Measurements from ENCODE around the gene RMI1. TPM values are rescaled to one million over a fixed set of nuclear protein-coding genes. Genes with fewer than 3 reads are reported as not detected.

The RMI1 gene
- total and polyA plus RNA-seq, 2 donors from 2014 or later, result 2.9 to 6.2 TPM

DNA sequence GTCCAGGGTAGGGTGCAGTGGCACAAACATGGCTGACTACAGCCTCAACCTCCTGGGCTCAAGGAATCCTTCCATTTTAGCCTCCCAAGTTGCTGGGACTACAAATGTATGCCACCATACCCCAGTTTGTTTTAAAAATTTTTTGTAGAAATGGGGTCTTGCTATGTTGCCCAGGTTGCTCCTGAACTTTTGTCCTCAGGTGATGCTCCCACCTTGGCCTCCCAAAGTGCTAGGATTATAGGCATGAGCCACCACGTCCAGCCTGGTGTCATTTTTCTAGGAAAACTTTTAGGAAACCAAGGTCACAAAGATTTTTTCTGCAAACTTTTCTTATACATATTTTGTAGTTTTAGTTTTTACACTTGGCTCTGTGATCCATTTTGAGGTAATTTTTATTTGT lies 10.8 kb downstream of the RMI1 start:
- TF ChIP-seq, protein P1, sequence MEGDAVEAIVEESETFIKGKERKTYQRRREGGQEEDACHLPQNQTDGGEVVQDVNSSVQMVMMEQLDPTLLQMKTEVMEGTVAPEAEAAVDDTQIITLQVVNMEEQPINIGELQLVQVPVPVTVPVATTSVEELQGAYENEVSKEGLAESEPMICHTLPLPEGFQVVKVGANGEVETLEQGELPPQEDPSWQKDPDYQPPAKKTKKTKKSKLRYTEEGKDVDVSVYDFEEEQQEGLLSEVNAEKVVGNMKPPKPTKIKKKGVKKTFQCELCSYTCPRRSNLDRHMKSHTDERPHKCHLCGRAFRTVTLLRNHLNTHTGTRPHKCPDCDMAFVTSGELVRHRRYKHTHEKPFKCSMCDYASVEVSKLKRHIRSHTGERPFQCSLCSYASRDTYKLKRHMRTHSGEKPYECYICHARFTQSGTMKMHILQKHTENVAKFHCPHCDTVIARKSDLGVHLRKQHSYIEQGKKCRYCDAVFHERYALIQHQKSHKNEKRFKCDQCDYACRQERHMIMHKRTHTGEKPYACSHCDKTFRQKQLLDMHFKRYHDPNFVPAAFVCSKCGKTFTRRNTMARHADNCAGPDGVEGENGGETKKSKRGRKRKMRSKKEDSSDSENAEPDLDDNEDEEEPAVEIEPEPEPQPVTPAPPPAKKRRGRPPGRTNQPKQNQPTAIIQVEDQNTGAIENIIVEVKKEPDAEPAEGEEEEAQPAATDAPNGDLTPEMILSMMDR (IDR thresholded peaks at IDR 0.05; ENCODE audit: borderline replicate concordance, extremely low read depth, insufficient read depth), result no peak

DNA sequence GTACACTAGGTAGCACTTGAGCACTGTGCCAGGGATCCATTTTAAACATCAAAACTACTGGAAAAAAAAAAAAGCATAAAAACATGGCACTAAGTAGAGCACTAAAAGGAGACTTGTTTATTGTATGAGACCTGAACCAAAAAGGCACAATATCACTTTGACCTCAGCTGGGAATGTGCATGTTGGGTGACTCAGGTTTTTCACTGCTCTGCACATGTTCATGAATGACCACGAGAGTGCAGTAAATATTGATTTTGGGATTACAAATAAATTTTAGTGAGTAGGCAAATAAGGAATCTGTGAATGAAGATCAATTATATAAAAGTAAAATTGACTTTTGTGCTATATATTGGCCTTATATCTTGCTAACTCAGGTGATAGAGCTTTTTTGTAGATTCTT lies 11.8 kb downstream of the RMI1 start:
- Histone ChIP-seq H3K36me3 (ENCODE audit: control insufficient read depth in 2 of 3, insufficient read depth in 3 of 3, low read length in 3 of 3) (no peaks in the 10 kb centered on the region), H3K4me3 (ENCODE audit: low read length in 3 of 3) (no peak overlapping the region), H3K27ac (ENCODE audit: low read depth in 2 of 2, low read length in 2 of 2) (no peak overlapping the region), H3K9me3 (ENCODE audit: control insufficient read depth in 2 of 3, insufficient read depth in 1 of 3, low read length in 3 of 3) (no peaks in the 10 kb centered on the region), H3K27me3 (ENCODE audit: control insufficient read depth, insufficient read depth, low read length) (no peaks in the 10 kb centered on the region), H3K9ac (ENCODE audit: low read length in 3 of 3) (no peak overlapping the region), H3K4me1 (ENCODE audit: control insufficient read depth in 2 of 3, insufficient read depth in 2 of 3, low read depth in 1 of 3, low read length in 3 of 3) (no peaks in the 10 kb centered on the region)
- TF ChIP-seq, protein P1 (IDR thresholded peaks at IDR 0.05; ENCODE audit: borderline replicate concordance, extremely low read depth, insufficient read depth), result no peak
- intact Hi-C loops (cut with DNase I), result no loop called here
- FAIRE-seq (no peak), DNase-seq (no peak)

More for the DNA sequence above, 10.8 kb downstream of the RMI1 start:
- Histone ChIP-seq H3K36me3 (ENCODE audit: control insufficient read depth in 2 of 3, insufficient read depth in 3 of 3, low read length in 3 of 3) (no peaks in the 10 kb centered on the region), H3K27me3 (ENCODE audit: control insufficient read depth, insufficient read depth, low read length) (no peaks in the 10 kb centered on the region), H3K4me3 (ENCODE audit: low read length in 3 of 3) (no peak overlapping the region), H3K9ac (ENCODE audit: low read length in 3 of 3) (no peak overlapping the region), H3K9me3 (ENCODE audit: control insufficient read depth in 2 of 3, insufficient read depth in 1 of 3, low read length in 3 of 3) (no peaks in the 10 kb centered on the region), H3K4me1 (ENCODE audit: control insufficient read depth in 2 of 3, insufficient read depth in 2 of 3, low read depth in 1 of 3, low read length in 3 of 3) (no peaks in the 10 kb centered on the region), H3K27ac (ENCODE audit: low read depth in 2 of 2, low read length in 2 of 2) (no peak overlapping the region)
- intact Hi-C loops (cut with DNase I), result no loop called here
- DNase-seq (no peak), FAIRE-seq (no peak)

DNA sequence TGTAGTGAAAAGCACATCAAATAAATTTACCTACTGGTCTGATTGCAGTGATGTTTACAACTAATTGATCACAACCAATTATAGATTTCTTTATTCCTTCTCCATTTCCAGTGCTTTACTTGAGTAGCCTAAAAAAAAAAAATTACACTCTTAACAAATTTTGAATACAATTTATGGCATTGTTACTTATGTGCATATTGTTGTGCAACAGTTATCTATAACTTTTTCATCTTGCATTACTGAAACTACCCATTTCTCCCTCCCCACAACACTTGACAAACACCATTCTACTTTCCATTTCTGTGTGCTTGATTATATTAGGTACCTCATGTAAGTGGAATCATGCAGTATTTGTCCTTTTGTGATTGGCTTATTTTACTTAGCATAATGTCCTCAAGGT lies 12.3 kb downstream of the RMI1 start:
- DNase-seq, result no peak
- no peaks in the 10 kb centered on the region for H3K36me3 ChIP-seq (ENCODE audit: control insufficient read depth in 2 of 3, insufficient read depth in 3 of 3, low read length in 3 of 3)
- intact Hi-C loops (cut with DNase I), result no loop called here
- H3K27me3 ChIP-seq (ENCODE audit: control insufficient read depth, insufficient read depth, low read length), result no peaks in the 10 kb centered on the region
- H3K4me3 ChIP-seq (ENCODE audit: low read length in 3 of 3), result no peak overlapping the region
- no peak overlapping the region for H3K27ac ChIP-seq (ENCODE audit: low read depth in 2 of 2, low read length in 2 of 2)
- no peak for FAIRE-seq
- TF ChIP-seq, protein P1 (IDR thresholded peaks at IDR 0.05; ENCODE audit: borderline replicate concordance, extremely low read depth, insufficient read depth), result no peak
- no peak overlapping the region for H3K9ac ChIP-seq (ENCODE audit: low read length in 3 of 3)
- no peaks in the 10 kb centered on the region for H3K9me3 ChIP-seq (ENCODE audit: control insufficient read depth in 2 of 3, insufficient read depth in 1 of 3, low read length in 3 of 3)
- H3K4me1 ChIP-seq (ENCODE audit: control insufficient read depth in 2 of 3, insufficient read depth in 2 of 3, low read depth in 1 of 3, low read length in 3 of 3), result no peaks in the 10 kb centered on the region

DNA sequence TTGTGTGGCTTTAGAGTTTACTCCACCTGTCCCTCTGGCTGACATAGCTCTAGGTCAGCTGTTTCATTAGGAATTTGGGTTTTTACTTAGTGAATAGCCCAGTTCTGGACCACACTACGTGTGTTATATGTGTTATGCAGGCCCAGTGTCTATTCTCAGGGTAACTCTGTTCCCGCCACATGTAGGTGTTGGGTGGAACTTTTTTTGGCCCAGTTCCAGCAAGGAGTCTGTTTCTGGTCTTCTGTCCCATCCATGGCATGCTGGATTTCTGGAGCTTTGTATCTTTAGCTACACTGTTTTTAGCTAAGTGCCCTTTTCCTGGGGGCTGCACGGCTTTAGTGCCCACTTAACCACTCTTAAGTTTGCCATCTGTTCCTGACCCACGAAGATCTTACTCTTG lies 15.5 kb downstream of the RMI1 start:
- H3K27me3 ChIP-seq (ENCODE audit: control insufficient read depth, insufficient read depth, low read length), result no peaks in the 10 kb centered on the region
- no peaks in the 10 kb centered on the region for H3K9me3 ChIP-seq (ENCODE audit: control insufficient read depth in 2 of 3, insufficient read depth in 1 of 3, low read length in 3 of 3)
- H3K4me1 ChIP-seq (ENCODE audit: control insufficient read depth in 2 of 3, insufficient read depth in 2 of 3, low read depth in 1 of 3, low read length in 3 of 3), result no peaks in the 10 kb centered on the region
- no peak overlapping the region for H3K4me3 ChIP-seq (ENCODE audit: low read length in 3 of 3)
- FAIRE-seq (no peak), DNase-seq (no peak)
- no peak overlapping the region for H3K9ac ChIP-seq (ENCODE audit: low read length in 3 of 3)
- no peak overlapping the region for H3K27ac ChIP-seq (ENCODE audit: low read depth in 2 of 2, low read length in 2 of 2)
- intact Hi-C loops (cut with DNase I), result no loop called here
- TF ChIP-seq, protein P1 (IDR thresholded peaks at IDR 0.05; ENCODE audit: borderline replicate concordance, extremely low read depth, insufficient read depth), result no peak
- no peaks in the 10 kb centered on the region for H3K36me3 ChIP-seq (ENCODE audit: control insufficient read depth in 2 of 3, insufficient read depth in 3 of 3, low read length in 3 of 3)

All from kidney (tissue), 14 donors.